ENCODE data around the gene GAD1.

Gene GAD1

GRCh38 chr2:170897108-170897507, 80.4 kb downstream of the GAD1 start:
- DNase-seq: no peak

- DNase-seq: no peak
Measured at GRCh38 chr2:170905864-170906263, 89.2 kb downstream of the GAD1 start.

Measured in activated naive CD4-positive, alpha-beta T cell treated with Interleukin-2 at 50 U/mL for 16 hours (primary cell).